HepG2 (cell line): ENCODE measurements around the gene ZBTB46. TPM values are rescaled to one million over a fixed set of nuclear protein-coding genes. Genes with fewer than 3 reads are reported as not detected.

Source experiments
- BHLHE40 ChIP-seq: IDR thresholded peaks from 2 replicates; pipeline ENCODE4 v1.6.1; 2011; ENCODE audit warnings: low read length, improper control_type of control experiment
- HINFP ChIP-seq: sonication (generic); formaldehyde crosslinking; IDR thresholded peaks from 2 replicates; pipeline ENCODE4 v1.4.0; 2020; ENCODE audit warnings: low read depth, mild to moderate bottlenecking, missing genetic modification reagents
- HMGXB4 ChIP-seq, 2 experiments: sonication (generic) in 1 of 2; formaldehyde crosslinking in 1 of 2; IDR thresholded peaks; 2 replicates each; pipeline versions ENCODE4 v1.4.0 to v1.6.1; 2018 to 2020; ENCODE audit warnings: missing genetic modification reagents in 2 of 2, borderline replicate concordance in 1 of 2, low read depth in 1 of 2, mild to moderate bottlenecking in 1 of 2, missing biosample characterization in 1 of 2
- HNRNPH1 ChIP-seq: fragments of 200-400 bp; formaldehyde crosslinking; optimal IDR thresholded peaks from 2 replicates; pipeline ENCODE3; 2017; ENCODE audit warnings: mild to moderate bottlenecking, low read depth, low read length
- KLF15 ChIP-seq: sonication (generic); formaldehyde crosslinking; IDR thresholded peaks from 2 replicates; pipeline ENCODE4 v1.8.1; 2023; ENCODE audit warnings: borderline replicate concordance, mild to moderate bottlenecking, inconsistent platforms, missing genetic modification reagents, mixed read lengths
- KLF16 ChIP-seq, 2 experiments: sonication (generic) in 1 of 2; formaldehyde crosslinking in 1 of 2; IDR thresholded peaks; 2 replicates each; pipeline versions ENCODE4 v1.6.1 to v1.8.0; 2016 to 2023; ENCODE audit warnings: missing genetic modification reagents in 2 of 2, missing compliant biosample characterization in 1 of 2
- NR3C1 ChIP-seq: sonication (generic); formaldehyde crosslinking; IDR thresholded peaks from 2 replicates; pipeline ENCODE4 v1.4.0; 2020; ENCODE audit warnings: missing genetic modification reagents
- ZBTB38 ChIP-seq: sonication (generic); formaldehyde crosslinking; IDR thresholded peaks from 2 replicates; pipeline ENCODE4 v1.5.1; 2020; ENCODE audit warnings: mild to moderate bottlenecking, missing genetic modification reagents
- ZFP36 ChIP-seq: fragments of 150-350 bp; IDR thresholded peaks from 2 replicates; pipeline ENCODE4 v1.6.1; 2018; ENCODE audit warnings: borderline replicate concordance, low read length, low read depth; ENCODE audit not compliant: partially characterized antibody
- ZNF143 ChIP-seq: sonication (generic); formaldehyde crosslinking; IDR thresholded peaks from 2 replicates; pipeline ENCODE4 v1.4.0; 2020; ENCODE audit warnings: missing genetic modification reagents
- ZNF446 ChIP-seq: sonication (generic); formaldehyde crosslinking; IDR thresholded peaks from 2 replicates; pipeline ENCODE4 v1.5.0; 2020; ENCODE audit warnings: mild to moderate bottlenecking, missing genetic modification reagents
- ZNF547 ChIP-seq: sonication (generic); formaldehyde crosslinking; IDR thresholded peaks from 2 replicates; pipeline ENCODE4 v1.5.1; 2020; ENCODE audit warnings: mild to moderate bottlenecking, missing genetic modification reagents
- ZNF720 ChIP-seq: sonication (generic); formaldehyde crosslinking; IDR thresholded peaks from 2 replicates; pipeline ENCODE4 v1.4.0; 2020; ENCODE audit warnings: missing genetic modification reagents
- ZNF749 ChIP-seq: sonication (generic); formaldehyde crosslinking; IDR thresholded peaks from 2 replicates; pipeline ENCODE4 v1.8.0; 2022; ENCODE audit warnings: mild to moderate bottlenecking, missing genetic modification reagents, moderate library complexity, borderline replicate concordance
- ZNF766 ChIP-seq: sonication (generic); formaldehyde crosslinking; IDR thresholded peaks from 2 replicates; pipeline ENCODE4 v1.5.0; 2020; ENCODE audit warnings: missing genetic modification reagents, borderline replicate concordance
- polyA plus RNA-seq, 8 experiments: library from polyadenylated mRNA; depleted of rRNA in 3 of 8; stranded (reverse) in 7 of 8; unstranded in 1 of 8; fragments of >200 nt; fragmentation: Illumina TruSeq in 4 of 8; extraction: Trizol in 4 of 8; gene quantifications; 2 replicates each; pipeline versions ENCODE4 v1.2.1 to v1.2.3, GENCODE V29; 2011 to 2016; ENCODE audit warnings: low read depth in 4 of 8, missing spikeins in 1 of 8, mixed read lengths in 1 of 8; ENCODE audit not compliant: insufficient read depth in 1 of 8
- total RNA-seq, 5 experiments: library from RNA; depleted of rRNA; stranded (reverse); fragments of >200 nt; fragmentation: Illumina TruSeq; extraction: Trizol; gene quantifications; 2 replicates each; pipeline ENCODE4 v1.2.3, GENCODE V29; 2016; ENCODE audit warnings: low read depth in 1 of 5
- TF ChIP-seq, protein P1 (sequence below): sonication (generic); formaldehyde crosslinking; IDR thresholded peaks from 2 replicates; pipeline ENCODE4 v1.8.0; 2022; ENCODE audit warnings: missing genetic modification reagents, mild to moderate bottlenecking, borderline replicate concordance
- TF ChIP-seq, protein P2 (sequence below): sonication (generic); formaldehyde crosslinking; IDR thresholded peaks from 2 replicates; pipeline ENCODE4 v1.5.1; 2020; ENCODE audit warnings: mild to moderate bottlenecking, missing genetic modification reagents, moderate library complexity
- TF ChIP-seq, protein P3 (sequence below): IDR thresholded peaks from 2 replicates; pipeline ENCODE4 v1.6.1; 2016; ENCODE audit warnings: mild to moderate bottlenecking
- TF ChIP-seq, protein P4 (sequence below): IDR thresholded peaks from 2 replicates; pipeline ENCODE4 v1.6.1; 2016; ENCODE audit warnings: missing compliant biosample characterization, missing genetic modification reagents, borderline replicate concordance

The ZBTB46 gene
- total and polyA plus RNA-seq, 2 of the 13 experiments (the other 11 are each of a cell fraction or from before 2014, with no cell fraction given): 1.6 to 13.5 TPM

DNA sequence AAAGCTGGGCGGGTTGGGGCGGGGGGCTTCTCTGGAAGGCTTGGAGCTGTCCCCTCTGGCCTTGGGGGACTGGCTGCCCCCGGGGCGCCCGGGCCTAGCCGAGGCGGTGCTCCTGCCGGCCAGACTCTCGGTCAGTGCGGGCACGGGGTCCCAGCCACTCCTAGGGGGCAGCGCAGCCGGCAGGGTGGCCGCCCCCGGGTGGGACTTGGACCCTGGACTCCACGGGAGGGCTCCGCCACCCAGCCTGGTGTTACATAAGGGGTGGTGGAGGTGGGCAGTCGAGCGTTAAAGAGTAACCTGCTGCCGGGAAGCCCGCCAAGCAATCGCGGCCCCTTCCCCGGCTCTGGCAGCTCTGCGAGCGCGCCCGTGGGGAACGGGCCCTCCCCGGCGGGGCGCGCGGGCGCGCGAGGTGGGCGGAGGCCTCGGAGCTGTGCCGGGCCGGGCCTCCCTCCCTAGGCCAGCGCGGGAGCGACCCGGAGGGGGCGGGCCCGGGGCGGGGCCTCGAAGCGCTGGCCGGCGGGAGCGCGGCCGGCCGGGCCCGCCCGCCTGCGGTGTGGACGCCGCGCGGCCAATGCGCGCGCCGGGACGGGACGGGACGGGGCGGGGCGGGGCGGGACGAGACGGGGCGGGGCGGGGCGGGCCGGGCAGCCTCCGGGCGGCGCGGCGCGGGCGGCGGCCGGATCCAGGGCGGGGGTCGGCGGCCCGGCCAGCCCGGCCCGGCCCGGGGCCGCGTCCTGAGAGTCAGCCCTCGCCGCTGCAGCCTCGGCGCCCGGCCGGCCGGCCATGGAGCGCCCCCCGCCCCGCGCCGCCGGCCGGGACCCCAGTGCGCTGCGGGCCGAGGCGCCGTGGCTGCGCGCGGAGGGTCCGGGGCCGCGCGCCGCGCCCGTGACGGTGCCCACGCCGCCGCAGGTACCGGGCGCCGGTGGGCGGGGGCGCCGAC lies 91.7 kb downstream of the ZBTB46 start, which contains the start of gene SLC2A4RG (continued):
- TF ChIP-seq, protein P1, sequence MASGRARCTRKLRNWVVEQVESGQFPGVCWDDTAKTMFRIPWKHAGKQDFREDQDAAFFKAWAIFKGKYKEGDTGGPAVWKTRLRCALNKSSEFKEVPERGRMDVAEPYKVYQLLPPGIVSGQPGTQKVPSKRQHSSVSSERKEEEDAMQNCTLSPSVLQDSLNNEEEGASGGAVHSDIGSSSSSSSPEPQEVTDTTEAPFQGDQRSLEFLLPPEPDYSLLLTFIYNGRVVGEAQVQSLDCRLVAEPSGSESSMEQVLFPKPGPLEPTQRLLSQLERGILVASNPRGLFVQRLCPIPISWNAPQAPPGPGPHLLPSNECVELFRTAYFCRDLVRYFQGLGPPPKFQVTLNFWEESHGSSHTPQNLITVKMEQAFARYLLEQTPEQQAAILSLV (CRISPR knock-in tag): peak; percentile 63; the same call in 1 of the 2 replicates
- peak; percentile 95 for TF ChIP-seq ZNF749 (CRISPR knock-in tag)
- TF ChIP-seq BHLHE40: 0 out of 2 replicates have a peak, but pooled peaks have one; percentile 30
- TF ChIP-seq KLF16 (CRISPR knock-in tag; IDR thresholded peaks at IDR 0.05): peak; percentile 84 to 99; a peak in 3 of 4 replicates
- TF ChIP-seq ZNF446 (CRISPR knock-in tag): peak; percentile 90
- TF ChIP-seq, protein P2, sequence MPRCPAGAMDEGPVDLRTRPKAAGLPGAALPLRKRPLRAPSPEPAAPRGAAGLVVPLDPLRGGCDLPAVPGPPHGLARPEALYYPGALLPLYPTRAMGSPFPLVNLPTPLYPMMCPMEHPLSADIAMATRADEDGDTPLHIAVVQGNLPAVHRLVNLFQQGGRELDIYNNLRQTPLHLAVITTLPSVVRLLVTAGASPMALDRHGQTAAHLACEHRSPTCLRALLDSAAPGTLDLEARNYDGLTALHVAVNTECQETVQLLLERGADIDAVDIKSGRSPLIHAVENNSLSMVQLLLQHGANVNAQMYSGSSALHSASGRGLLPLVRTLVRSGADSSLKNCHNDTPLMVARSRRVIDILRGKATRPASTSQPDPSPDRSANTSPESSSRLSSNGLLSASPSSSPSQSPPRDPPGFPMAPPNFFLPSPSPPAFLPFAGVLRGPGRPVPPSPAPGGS (CRISPR knock-in tag): peak; percentile 30
- TF ChIP-seq ZNF720 (CRISPR knock-in tag): 0 out of 2 replicates have a peak, but pooled peaks have one; percentile 30
- TF ChIP-seq HNRNPH1: peak; percentile 69
- TF ChIP-seq ZNF766 (CRISPR knock-in tag): peak; percentile 83
- TF ChIP-seq ZBTB38 (CRISPR knock-in tag): peak; percentile 65
- no peak for TF ChIP-seq NR3C1 (CRISPR knock-in tag)
- TF ChIP-seq ZNF143: peak; percentile 50; the same call in 1 of the 2 replicates
- no peak for TF ChIP-seq ZFP36
- no peak for TF ChIP-seq ZNF547
- TF ChIP-seq HMGXB4 (CRISPR knock-in tag; IDR thresholded peaks at IDR 0.05; ENCODE audit: borderline replicate concordance in 1 of 2, low read depth in 1 of 2): peak; percentile 84 to 87; a peak in 3 of 4 replicates
- TF ChIP-seq, protein P3, sequence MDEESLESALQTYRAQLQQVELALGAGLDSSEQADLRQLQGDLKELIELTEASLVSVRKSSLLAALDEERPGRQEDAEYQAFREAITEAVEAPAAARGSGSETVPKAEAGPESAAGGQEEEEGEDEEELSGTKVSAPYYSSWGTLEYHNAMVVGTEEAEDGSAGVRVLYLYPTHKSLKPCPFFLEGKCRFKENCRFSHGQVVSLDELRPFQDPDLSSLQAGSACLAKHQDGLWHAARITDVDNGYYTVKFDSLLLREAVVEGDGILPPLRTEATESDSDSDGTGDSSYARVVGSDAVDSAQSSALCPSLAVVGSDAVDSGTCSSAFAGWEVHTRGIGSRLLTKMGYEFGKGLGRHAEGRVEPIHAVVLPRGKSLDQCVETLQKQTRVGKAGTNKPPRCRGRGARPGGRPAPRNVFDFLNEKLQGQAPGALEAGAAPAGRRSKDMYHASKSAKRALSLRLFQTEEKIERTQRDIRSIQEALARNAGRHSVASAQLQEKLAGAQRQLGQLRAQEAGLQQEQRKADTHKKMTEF (CRISPR knock-in tag): peak; percentile 97
- peak; percentile 78; the same call in 1 of the 2 replicates for TF ChIP-seq HINFP (CRISPR knock-in tag)
- TF ChIP-seq, protein P4, sequence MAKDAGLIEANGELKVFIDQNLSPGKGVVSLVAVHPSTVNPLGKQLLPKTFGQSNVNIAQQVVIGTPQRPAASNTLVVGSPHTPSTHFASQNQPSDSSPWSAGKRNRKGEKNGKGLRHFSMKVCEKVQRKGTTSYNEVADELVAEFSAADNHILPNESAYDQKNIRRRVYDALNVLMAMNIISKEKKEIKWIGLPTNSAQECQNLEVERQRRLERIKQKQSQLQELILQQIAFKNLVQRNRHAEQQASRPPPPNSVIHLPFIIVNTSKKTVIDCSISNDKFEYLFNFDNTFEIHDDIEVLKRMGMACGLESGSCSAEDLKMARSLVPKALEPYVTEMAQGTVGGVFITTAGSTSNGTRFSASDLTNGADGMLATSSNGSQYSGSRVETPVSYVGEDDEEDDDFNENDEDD (CRISPR knock-in tag): peak; percentile 75
- no peak; the same call in 1 of the 2 replicates for TF ChIP-seq KLF15 (CRISPR knock-in tag)
